HEK293 (cell line): ENCODE measurements around the gene FILIP1.

Experiments used
- CTCF ChIA-PET: fragments of 350-600 bp; formaldehyde crosslinking; extraction: SDS; loops from one replicate; lab custom pipeline; 2021; ENCODE audit warnings: antibody characterized with exemption; lab: Yijun Ruan, JAX
- POLR2A ChIA-PET: fragments of 300-600 bp; formaldehyde crosslinking; extraction: SDS; loops from one replicate; lab custom pipeline; 2020; ENCODE audit warnings: antibody characterized with exemption, inconsistent platforms; lab: Yijun Ruan, JAX
- H3K27ac ChIP-seq: fragments of 200-500 bp; sonication (Bioruptor generic); 2 replicates; pipeline ENCODE4 v1.5.1; 2014; ENCODE audit warnings: low read depth, low read length, control low read depth, inconsistent platforms; ENCODE audit errors: extremely low read depth
- H3K36me3 ChIP-seq, 2 experiments: fragments of 200-500 bp in 1 of 2; sonication (Bioruptor generic) in 1 of 2; 1 replicate in 1 of 2; 2 replicates in 1 of 2; pipeline ENCODE4 v1.5.1; 2014 to 2017; ENCODE audit warnings: inconsistent platforms in 2 of 2, low read length in 2 of 2; ENCODE audit not compliant: control insufficient read depth in 2 of 2, insufficient read depth in 1 of 2
- H3K4me1 ChIP-seq: fragments of 200-500 bp; sonication (Bioruptor generic); 2 replicates; pipeline ENCODE4 v1.5.1; 2014; ENCODE audit warnings: mild to moderate bottlenecking, low read length, inconsistent platforms; ENCODE audit not compliant: control insufficient read depth, insufficient read depth
- H3K4me3 ChIP-seq: 2 replicates; pipeline ENCODE4 v1.5.1; 2011; ENCODE audit warnings: low read depth, mild to moderate bottlenecking, control low read depth, low read length, moderate library complexity
- H3K9me3 ChIP-seq: fragments of 200-500 bp; sonication (Bioruptor generic); 2 replicates; pipeline ENCODE4 v1.5.1; 2014; ENCODE audit warnings: low read depth, low read length, inconsistent platforms; ENCODE audit not compliant: control insufficient read depth, insufficient read depth
- KLF16 ChIP-seq: fragments of 450-650 bp; formaldehyde crosslinking; IDR thresholded peaks from 2 replicates; pipeline ENCODE4 v1.5.1; 2017; ENCODE audit warnings: missing biosample characterization, missing genetic modification characterization
- MYNN ChIP-seq: fragments of 450-650 bp; formaldehyde crosslinking; IDR thresholded peaks from 2 replicates; pipeline ENCODE4 v1.5.1; 2016; ENCODE audit warnings: missing biosample characterization, missing genetic modification characterization, borderline replicate concordance
- PATZ1 ChIP-seq: fragments of 450-650 bp; formaldehyde crosslinking; IDR thresholded peaks from 2 replicates; pipeline ENCODE4 v1.5.1; 2016; ENCODE audit warnings: missing biosample characterization, missing genetic modification characterization
- WT1 ChIP-seq: fragments of 450-650 bp; formaldehyde crosslinking; IDR thresholded peaks from 2 replicates; pipeline ENCODE4 v1.5.1; 2016; ENCODE audit warnings: missing biosample characterization, missing genetic modification characterization
- ZBTB10 ChIP-seq: fragments of 450-650 bp; formaldehyde crosslinking; IDR thresholded peaks from 2 replicates; pipeline ENCODE4 v1.5.1; 2016; ENCODE audit warnings: missing biosample characterization, missing genetic modification characterization
- ZNF114 ChIP-seq: fragments of 450-650 bp; formaldehyde crosslinking; IDR thresholded peaks from 2 replicates; pipeline ENCODE4 v1.5.0; 2017; ENCODE audit warnings: missing biosample characterization, missing genetic modification characterization
- ZNF121 ChIP-seq: fragments of 450-650 bp; formaldehyde crosslinking; IDR thresholded peaks from 2 replicates; pipeline ENCODE4 v1.5.1; 2016; ENCODE audit warnings: missing biosample characterization, missing genetic modification characterization
- ZNF140 ChIP-seq: fragments of 450-650 bp; formaldehyde crosslinking; IDR thresholded peaks from 2 replicates; pipeline ENCODE4 v1.5.1; 2016; ENCODE audit warnings: missing biosample characterization, missing genetic modification characterization
- ZNF175 ChIP-seq: fragments of 450-650 bp; formaldehyde crosslinking; IDR thresholded peaks from 2 replicates; pipeline ENCODE4 v1.5.1; 2016; ENCODE audit warnings: missing biosample characterization, missing genetic modification characterization
- ZNF266 ChIP-seq: fragments of 450-650 bp; formaldehyde crosslinking; IDR thresholded peaks from 2 replicates; pipeline ENCODE4 v1.5.1; 2016; ENCODE audit warnings: missing biosample characterization, missing genetic modification characterization, low read depth
- ZNF292 ChIP-seq: fragments of 450-650 bp; formaldehyde crosslinking; IDR thresholded peaks from 2 replicates; pipeline ENCODE4 v1.5.1; 2016; ENCODE audit warnings: low read depth, missing biosample characterization, missing genetic modification characterization, borderline replicate concordance
- ZNF354C ChIP-seq: fragments of 450-650 bp; formaldehyde crosslinking; IDR thresholded peaks from 2 replicates; pipeline ENCODE4 v1.5.1; 2016; ENCODE audit warnings: missing biosample characterization, missing genetic modification characterization, low read depth, borderline replicate concordance
- ZNF513 ChIP-seq: fragments of 450-650 bp; IDR thresholded peaks from 2 replicates; pipeline ENCODE4 v1.5.1; 2018; ENCODE audit warnings: missing biosample characterization, missing genetic modification characterization
- ZNF560 ChIP-seq: fragments of 450-650 bp; formaldehyde crosslinking; IDR thresholded peaks from 2 replicates; pipeline ENCODE4 v1.5.1; 2017; ENCODE audit warnings: missing biosample characterization, missing genetic modification characterization, borderline replicate concordance
- ZNF664 ChIP-seq: fragments of 450-650 bp; formaldehyde crosslinking; IDR thresholded peaks from 2 replicates; pipeline ENCODE4 v1.5.1; 2016; ENCODE audit warnings: missing biosample characterization, missing genetic modification characterization
- ZSCAN16 ChIP-seq: fragments of 450-650 bp; formaldehyde crosslinking; IDR thresholded peaks from 2 replicates; pipeline ENCODE4 v1.5.1; 2016; ENCODE audit warnings: missing biosample characterization, missing genetic modification characterization
- TF ChIP-seq, protein P1 (sequence below): fragments of 450-650 bp; formaldehyde crosslinking; IDR thresholded peaks from 2 replicates; pipeline ENCODE4 v1.5.1; 2016; ENCODE audit warnings: missing biosample characterization, missing genetic modification characterization

The FILIP1 gene

GRCh38 chr6:75502884-75503283, 9.3 kb upstream of the FILIP1 start:
- H3K27ac ChIP-seq, result no peak overlapping the region
- TF ChIP-seq ZNF175 (tag by site-specific recombination), result no peak
- TF ChIP-seq PATZ1 (tag by site-specific recombination), result no peak
- TF ChIP-seq, protein P1, sequence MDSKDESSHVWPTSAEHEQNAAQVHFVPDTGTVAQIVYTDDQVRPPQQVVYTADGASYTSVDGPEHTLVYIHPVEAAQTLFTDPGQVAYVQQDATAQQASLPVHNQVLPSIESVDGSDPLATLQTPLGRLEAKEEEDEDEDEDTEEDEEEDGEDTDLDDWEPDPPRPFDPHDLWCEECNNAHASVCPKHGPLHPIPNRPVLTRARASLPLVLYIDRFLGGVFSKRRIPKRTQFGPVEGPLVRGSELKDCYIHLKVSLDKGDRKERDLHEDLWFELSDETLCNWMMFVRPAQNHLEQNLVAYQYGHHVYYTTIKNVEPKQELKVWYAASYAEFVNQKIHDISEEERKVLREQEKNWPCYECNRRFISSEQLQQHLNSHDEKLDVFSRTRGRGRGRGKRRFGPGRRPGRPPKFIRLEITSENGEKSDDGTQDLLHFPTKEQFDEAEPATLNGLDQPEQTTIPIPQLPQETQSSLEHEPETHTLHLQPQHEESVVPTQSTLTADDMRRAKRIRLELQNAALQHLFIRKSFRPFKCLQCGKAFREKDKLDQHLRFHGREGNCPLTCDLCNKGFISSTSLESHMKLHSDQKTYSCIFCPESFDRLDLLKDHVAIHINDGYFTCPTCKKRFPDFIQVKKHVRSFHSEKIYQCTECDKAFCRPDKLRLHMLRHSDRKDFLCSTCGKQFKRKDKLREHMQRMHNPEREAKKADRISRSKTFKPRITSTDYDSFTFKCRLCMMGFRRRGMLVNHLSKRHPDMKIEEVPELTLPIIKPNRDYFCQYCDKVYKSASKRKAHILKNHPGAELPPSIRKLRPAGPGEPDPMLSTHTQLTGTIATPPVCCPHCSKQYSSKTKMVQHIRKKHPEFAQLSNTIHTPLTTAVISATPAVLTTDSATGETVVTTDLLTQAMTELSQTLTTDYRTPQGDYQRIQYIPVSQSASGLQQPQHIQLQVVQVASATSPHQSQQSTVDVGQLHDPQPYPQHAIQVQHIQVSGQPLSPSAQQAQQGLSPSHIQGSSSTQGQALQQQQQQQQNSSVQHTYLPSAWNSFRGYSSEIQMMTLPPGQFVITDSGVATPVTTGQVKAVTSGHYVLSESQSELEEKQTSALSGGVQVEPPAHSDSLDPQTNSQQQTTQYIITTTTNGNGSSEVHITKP (tag by site-specific recombination), result no peak
- TF ChIP-seq ZNF266 (tag by site-specific recombination), result no peak
- no peak for TF ChIP-seq ZNF664 (tag by site-specific recombination)
- TF ChIP-seq ZSCAN16, result no peak
- no peak for TF ChIP-seq KLF16 (tag by site-specific recombination)
- no peak for TF ChIP-seq ZNF121
- no peak for TF ChIP-seq ZNF114
- TF ChIP-seq ZBTB10 (tag by site-specific recombination), result no peak
- no peak for TF ChIP-seq ZNF292 (tag by site-specific recombination)
- no peak for TF ChIP-seq WT1
- no peak for TF ChIP-seq ZNF354C (tag by site-specific recombination)
- TF ChIP-seq ZNF513 (tag by site-specific recombination), result no peak
- TF ChIP-seq MYNN (tag by site-specific recombination), result no peak
- no peaks in the 10 kb centered on the region for H3K9me3 ChIP-seq
- POLR2A ChIA-PET, result no interaction called here
- CTCF ChIA-PET, result interaction anchor here (0.8 to 3.0 kb wide), 4 partner anchors 9 to 135 kb away, joined by 3 to 37 read pairs (median 6); no protein-coding TSS in a partner anchor
- no peak overlapping the region for H3K4me3 ChIP-seq
- H3K36me3 ChIP-seq, result no peaks in the 10 kb centered on the region
- no peaks in the 10 kb centered on the region for H3K4me1 ChIP-seq

GRCh38 chr6:75501756-75502155, 8.2 kb upstream of the FILIP1 start:
- H3K4me1 ChIP-seq, result no peaks in the 10 kb centered on the region
- H3K4me3 ChIP-seq, result no peak overlapping the region
- H3K9me3 ChIP-seq, result no peaks in the 10 kb centered on the region
- H3K27ac ChIP-seq, result no peak overlapping the region
- POLR2A ChIA-PET, result no interaction called here
- CTCF ChIA-PET, result interaction anchor here (0.6 to 2.2 kb wide), 5 partner anchors 13 to 1753 kb away, joined by 3 to 9 read pairs (median 3); no protein-coding TSS in a partner anchor
- TF ChIP-seq ZNF560 (tag by site-specific recombination) (no peak), ZNF114 (no peak), ZNF140 (tag by site-specific recombination) (no peak)
- no peaks in the 10 kb centered on the region for H3K36me3 ChIP-seq
